NCI-H345 (cell line): ENCODE results near the gene PLCH1.

Experiments
- DNase-seq: peaks from one replicate; lab custom pipeline; 2025; lab: John Stamatoyannopoulos, UW

Gene PLCH1

DNA sequence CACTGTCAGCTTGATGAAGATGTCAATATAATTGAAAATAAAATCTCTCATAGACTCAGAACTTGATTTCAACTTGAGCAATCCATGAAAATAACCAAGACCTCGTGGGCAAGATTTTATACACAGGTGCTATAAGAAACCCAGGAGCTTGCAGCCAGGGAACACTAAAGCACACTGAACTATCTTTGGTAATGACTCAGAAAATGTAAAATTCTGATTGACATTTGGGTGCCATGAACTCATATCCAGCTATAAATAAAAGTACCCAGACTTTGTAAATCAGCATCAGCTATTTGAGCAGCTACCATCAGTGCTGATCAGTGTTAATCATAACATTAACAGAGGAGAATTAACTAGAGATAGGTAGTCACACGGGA, 61.5 kb downstream of the PLCH1 start:
- DNase-seq, result no peak

DNA sequence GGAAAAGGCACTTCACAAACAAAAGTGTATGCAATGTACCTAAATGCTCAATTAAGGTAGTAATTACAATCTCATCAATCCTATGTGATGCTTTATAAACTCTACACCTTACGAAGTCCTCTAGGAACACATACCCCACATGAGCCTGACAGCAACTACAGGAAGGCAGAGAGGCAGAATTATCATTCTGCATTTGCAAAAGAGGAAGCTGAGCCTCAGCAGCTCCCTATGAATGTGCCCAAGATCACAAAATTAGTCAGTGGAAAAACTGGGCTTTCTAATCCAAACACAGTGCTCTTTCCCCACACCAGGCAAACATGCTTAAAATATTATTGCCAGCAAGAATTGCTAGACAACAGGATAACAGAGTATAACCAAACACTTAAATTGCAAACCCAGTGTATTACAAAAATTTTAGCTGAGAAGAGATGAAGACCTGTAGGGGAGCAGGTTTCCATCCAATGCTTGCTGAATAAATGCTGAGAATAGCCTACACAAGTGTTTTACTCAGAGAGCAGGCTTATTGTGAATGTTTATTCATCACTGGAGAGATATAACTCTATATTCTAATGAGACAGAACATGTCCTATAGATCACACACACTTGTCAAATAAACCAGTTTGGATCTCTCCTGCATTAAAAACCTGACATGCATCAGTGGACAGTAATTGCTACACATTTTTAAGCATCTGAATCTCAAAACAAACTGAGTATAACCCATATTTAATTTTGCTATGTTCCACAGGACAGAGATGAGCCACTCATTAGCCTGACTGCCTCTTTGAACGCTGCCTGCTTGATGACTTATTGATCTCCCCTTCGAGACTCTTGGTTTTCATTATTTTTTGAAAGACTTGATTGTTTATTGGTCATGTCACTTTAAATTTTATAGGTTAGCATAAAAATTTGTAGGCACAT, 62.2 kb downstream of the PLCH1 start:
- DNase-seq, result peak; percentile 1

DNA sequence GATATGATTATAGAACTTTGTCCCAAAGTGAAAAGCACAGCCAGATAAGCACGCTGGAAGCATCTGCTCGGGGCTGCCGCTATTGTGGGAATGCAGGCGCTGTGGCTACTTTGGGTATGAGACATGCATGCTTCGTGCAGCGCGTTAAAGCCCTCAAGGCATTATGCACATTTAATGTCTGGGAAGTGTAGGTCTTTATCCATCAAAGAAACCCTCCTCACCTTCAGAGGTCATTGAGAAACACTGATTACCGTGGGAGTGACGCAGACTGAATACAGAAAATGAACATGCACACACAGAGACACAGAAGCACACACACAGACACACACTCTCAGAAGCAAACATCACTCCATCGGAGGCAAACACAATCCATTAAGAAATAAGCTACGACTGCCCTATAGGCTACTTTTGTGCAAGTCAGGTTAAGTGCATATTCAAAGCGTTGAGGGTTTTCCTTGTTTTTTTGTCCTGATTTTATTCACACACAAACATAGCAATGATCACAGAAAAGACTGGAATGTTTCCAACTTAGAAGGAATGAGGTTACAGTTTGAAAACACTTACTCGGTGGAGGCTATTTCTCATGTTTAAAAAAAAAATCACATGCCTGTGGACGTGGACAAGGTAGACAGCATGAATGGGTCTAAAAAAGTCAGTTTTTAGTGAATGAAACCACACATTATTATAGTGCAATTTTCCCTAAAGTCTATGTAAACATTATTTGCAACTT, 68.5 kb downstream of the PLCH1 start:
- no peak for DNase-seq

DNA sequence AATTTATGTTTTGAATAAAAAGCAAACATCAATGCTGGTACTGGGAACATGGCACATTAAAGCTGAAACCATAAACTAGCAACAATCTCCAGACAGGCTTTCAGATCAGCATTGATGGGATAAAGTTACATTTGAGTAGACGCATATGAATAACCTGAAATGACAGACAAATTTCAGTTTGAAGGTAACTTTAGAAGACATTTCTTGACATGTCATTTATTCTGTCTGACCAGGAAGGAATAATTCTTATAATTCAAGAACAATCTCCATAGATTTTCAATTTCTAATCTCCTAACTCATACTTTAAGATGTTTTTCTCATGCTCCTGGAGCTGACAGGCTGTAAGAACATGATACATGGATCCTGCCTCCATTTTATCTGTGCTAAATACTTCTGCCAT, 69.8 kb downstream of the PLCH1 start:
- DNase-seq, result no peak

DNA sequence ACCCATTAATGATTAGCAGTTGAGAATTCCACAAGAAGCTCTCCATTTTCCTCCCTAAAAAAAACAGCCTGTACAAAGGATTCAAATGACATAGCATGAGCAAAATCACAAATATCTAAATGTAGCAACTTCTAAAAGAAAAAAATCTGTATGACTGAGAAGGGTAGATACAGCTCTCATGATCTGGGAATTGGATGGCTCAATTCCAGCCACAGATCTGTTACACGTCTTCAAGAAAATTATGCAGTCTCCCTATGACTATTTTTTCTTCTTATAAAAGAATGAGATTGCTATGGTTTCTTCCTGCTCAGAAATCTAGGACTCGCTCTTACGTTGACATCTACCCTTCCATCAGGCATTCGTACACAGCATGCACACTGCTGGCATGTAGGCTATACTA, 71.5 kb downstream of the PLCH1 start:
- DNase-seq, result no peak

DNA sequence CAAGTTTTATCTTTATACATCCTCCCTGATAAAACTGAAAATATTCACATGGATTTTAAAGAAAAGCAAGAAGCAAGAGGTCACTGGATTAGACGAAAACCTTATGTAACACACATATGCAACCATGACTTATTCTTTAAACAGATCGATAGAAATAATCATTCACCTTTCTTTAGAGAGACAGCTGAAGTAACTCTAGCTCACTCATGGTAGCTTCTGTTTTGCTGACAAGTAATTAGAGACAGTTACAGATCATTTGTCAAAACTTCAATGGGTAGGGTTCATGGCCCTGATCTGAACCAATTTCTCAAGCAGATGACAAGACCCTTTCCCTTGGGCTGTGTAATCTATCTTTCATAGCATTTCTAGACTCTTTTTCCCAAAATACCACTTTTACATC, 74.5 kb downstream of the PLCH1 start:
- DNase-seq, result no peak

DNA sequence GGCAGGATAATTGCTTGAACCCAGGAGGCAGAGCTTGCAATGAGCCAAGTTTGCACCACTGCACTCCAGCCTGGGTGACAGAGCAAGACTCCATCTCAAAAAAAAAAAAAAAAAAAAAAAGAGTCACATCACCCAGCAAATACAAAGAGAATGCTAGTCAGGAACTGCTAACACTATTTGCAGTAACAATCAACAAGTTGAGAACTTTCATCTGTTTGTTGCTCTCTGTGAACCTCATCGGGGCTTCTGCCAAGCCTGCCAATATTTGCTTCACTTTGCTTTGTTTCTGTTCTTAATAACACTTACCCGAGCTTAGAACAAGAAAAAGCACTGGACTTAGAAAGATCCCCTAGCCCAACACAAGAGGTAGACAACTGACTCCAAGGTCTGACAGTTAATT, 76.9 kb downstream of the PLCH1 start:
- DNase-seq, result no peak

DNA sequence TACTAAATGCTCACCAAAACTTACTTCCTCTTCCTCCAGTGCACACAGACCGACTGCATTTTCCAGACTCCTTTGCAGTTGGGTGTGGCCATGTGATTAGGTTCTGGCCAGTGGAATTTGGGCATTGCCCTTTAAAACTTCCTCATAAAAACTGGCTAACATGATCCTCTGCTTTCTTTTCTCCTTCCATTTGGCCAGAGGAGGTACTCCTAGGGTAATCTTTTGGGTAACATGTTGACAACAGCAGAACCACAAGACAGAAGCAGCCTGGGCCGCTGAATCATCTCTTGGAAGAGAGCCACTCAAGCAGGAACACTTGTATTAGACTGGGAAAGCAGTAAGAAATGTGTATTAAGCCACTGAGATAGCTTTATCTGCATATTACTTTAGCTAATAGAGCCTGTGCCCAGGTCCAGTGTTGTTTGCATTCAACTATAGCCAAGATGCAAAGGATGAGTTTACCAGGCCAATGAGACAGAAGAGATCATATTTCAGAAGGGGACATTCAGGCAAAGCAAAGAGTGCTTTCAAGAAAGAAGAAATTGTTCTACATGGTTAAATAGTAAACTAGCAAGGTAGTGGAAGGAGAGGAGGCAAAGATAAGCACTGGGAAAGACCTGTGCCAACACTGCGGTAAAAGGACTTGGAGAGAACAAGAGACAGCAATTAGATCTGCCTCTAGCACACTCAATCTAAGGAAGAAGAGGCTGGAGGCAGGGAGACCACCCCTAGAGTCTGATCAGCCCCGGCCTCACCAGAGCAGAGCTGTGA, 79.8 kb downstream of the PLCH1 start:
- DNase-seq, result no peak

DNA sequence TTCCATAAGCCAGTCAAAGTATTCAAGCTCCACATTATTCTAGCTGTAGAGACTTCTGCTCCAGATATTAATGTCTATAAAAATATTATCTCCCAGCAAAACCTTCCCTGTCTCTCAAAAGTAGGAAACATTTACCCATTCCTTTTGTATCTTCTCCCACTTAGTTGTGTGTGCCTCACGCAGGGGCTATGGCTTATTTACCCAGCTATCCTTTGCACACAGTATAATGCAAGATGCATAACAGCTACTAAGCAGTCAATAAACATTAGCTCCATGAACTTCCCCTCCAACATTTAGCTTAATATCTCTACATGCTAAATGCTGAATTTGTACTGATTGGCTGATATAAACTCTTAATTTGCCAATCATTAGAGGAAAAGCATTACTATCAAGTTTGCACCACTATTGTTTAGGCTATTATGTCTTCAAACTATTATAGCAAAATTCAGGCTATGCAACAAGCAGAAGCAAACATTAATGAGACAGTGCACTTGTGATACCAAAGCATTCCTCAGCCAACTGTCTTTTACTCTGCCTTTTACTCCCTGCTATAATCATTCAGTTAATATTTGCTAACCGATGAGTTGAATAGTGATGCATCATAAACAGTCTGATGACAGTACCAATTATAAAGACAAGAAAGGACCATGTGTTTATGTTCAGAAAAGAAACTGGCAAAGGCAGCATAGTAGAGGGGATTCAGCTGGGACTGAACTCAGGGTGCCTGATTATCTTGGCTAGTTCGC, 81.2 kb downstream of the PLCH1 start:
- DNase-seq, result no peak

DNA sequence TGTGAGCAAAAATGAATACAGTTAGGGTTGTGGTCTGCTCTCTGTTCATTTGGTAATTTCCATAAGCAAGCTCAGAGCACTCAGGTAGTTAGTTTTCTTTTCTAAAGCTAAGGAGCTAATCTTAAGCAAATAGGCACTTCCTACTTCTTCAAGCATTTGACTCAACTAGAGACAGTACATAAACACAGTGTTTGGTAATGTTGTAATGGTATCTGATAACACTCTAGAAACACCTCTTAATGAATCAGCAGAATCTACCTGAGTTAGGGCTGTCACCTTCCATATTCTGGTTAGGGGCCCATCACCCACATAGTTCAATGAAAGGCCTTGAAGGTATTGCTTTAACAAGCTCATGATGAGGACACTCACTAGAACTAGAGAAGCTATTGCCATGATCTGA, 83.1 kb downstream of the PLCH1 start:
- DNase-seq, result no peak

DNA sequence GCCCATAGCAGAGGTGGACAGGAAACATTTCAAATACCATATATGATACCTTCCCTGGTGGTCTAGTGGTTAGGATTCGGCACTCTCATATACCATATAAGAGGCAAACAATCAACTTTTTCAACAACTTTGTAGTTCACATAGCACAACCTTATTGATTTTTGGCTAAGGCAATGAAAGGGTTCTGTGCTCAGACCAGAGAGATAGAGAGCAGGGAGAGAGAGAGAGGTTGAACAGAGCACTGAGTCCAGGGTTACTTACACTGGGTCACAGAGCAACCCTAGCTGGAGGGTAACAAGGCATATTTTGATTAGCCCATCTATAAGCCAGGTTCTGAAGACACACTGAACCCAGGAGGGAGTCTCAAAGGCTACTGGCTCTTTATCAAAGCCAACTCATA, 83.8 kb downstream of the PLCH1 start:
- no peak for DNase-seq

DNA sequence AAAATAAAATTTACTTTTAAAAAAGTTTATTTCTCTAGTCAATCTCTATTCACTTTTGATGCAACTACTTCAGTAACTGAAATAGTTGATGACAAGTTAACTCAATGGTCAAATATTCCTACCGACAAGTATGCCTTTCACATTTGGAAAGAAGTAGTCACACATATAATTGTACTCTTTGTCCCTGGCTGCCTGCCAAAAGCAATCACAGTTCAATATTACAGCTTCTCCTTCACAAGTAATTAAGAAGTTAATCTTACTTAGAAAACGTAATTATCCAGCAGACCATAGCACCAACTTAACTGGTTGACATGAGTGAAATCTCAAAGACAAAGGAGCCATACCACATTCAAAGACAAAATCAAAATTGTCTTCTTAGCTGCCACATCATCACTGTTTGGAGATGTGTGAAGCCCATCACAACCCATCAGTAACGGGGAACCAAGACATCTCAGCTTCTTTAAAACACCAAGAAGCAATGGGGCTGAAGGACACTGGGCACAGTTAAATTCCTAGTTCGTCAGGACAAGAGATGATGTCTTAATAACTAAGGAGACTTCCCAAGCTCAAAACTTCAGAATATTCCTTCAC, 86.1 kb downstream of the PLCH1 start:
- no peak for DNase-seq

DNA sequence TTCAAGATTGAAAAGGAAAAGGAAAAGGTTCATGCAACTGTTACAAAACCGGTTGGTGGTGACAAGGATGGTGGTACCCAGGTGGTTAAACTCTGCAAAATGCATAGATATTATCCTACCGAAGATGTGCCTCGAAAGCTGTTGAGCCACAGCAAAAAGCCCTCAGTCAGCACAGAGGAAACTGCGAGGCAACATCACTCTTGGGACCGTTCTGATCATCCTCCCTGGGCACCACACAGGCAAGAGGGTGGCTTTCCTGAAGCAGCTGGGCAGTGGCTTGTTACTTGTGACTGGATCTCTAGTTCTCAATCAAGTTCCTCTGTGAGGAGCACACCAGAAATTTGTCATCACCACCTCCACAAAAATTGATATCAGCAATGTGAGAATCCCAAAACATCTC, 86.9 kb downstream of the PLCH1 start:
- DNase-seq, result no peak

DNA sequence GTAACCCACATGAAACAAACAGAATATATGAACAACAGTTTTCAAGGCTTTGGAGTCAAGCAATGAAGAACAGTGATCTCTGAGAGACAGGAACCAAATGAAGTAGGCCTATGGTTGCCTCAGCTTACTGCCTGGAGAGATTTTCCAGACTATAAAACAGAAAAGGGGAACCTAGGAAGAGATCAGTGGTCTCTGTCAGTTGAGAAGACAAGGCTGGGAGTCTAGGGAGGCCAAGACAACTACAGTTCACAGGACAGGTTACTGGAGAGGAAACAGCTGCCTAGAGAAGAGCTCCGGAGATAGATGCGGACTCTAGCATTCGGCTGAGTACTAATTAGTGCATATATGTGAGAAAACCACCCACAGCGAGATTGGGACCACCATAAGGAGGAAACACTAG, 87.7 kb downstream of the PLCH1 start:
- DNase-seq, result no peak

DNA sequence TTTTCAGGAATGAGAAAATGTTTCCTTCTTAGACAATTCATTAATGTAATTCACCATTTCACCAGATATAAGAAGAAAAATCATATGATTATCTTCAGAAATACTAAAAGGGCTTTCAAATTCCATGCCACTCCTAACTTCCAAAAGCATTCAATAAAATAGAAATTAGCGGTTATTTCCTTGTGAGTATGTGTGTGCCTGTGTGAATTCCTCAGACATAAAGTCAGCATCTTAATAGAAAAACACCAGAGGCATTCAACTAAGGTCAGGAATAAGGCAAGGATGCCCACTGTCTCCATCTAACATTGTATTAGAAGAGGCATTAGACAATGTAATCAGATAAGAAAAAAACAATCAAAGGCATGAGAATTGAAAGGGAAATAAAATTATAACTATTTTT, 88.4 kb downstream of the PLCH1 start:
- DNase-seq, result no peak

DNA sequence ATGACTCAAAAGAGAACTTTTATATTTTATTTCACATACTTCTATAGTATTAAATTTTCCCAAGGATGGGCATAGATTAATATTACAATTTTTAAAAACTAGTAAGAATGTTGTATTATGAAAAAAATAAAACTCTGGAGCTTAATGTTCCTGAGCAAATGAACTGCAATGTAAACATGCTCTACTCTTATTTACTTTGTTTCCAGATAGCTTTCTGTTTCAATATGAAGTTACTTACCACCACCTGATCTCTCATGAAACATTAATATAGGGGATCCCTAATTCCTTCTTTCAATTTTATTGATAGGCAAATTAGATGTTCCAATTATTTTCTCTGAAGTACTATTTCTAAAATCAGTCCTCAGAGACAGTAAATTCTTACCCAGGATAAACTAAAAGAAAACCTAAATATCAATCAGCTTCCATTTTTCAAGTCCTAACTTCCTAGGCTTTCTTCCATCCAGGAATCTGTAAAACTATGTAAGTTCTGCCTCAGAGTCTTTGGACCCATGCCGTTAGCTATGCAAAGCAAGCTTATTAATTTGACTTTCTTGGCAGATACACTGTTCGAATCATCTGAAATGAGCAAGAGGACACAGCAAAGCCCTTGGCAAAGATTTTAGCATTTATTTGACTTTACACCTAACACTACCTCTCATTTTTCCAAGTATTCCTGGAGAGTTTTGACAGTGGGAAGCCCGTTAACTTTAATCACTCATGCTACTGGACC, 93.2 kb downstream of the PLCH1 start:
- no peak for DNase-seq

DNA sequence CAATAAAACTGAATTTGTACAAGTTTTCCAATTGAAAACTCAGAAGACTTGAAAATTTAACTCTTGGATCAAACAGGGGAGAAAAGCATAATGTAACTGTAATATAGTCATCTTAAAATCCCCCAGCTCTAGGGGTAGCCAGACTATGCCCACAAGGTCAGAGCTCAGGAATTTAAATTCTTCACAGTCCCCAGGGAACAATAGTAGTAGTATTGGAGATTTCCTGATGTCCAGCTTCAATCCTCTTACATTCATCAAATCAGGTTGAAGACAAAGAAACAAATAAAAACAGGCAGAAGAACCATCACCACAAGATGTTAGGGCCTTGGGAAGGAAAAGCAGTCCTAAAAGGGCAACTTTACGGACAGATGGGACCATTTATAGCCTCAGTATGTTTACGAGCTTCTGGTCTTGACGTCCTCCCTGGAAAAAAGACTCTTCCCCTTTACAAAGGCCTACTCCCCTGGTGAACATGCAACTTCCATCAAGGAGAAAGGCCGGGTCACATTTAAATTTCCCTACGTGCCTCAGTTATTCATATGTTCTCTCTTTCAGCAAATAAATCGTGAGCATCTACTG, 96.8 kb downstream of the PLCH1 start:
- no peak for DNase-seq

DNA sequence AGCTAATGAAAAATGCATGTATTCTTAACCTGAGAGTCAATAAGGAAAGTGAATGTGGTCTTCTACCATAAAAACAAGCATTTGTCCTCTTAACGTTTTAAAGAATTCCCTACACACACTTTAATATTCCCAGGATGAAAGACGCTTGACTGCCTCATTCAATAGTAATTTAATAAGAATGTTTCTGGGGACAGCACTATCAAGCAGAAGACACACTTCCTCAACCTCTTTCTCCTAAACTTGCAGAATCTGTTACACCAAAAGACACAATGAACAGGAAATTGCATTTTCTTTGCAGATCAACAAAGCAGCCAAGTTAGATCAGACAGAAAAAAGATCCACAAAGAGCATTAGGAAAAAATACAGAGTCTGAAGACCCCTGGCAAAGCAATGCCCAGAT, 97.7 kb downstream of the PLCH1 start:
- DNase-seq, result no peak

DNA sequence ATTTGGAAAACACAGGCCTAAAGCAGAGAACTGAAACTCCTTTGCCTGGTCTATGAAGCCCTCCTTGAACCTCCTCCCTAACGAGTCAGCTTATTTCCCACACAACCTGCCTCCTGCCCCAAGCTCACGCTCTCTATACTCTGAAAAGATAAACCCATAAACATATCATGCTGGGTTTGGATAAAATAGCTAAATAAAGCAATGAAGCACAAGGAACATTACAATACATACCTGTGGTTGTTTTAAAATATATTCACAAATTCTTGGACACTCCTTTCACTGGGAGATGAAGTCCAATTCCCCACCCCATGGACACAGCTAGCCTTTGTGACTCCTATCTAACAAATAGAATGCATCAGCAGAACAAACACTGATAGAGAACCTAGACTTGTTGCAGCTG, 98.2 kb downstream of the PLCH1 start:
- no peak for DNase-seq

DNA sequence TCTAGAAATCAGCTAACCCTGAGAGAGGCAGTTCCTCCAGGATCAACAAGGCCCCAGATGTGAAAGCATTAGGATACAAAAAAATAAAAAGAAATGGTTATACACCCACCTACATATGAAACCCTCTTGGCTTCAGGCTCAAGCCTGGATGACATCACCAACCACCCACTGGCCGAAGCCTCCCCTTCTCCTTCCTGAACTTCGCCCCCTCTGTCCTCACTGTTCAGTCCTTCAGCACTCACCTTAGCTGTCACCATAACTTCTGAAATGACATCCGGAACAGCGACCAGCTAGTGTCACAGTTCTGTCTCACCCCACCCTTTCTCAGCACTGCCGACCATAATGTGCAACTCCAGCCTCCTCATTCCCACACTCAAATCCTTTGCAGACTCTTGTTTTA, 98.7 kb downstream of the PLCH1 start:
- DNase-seq, result no peak
